A549 (cell line): Measurements from ENCODE around the gene TYW1.
"Not testable (repeated sequence)": the region's sequence is repeated elsewhere in the genome, so short reads cannot be mapped to it uniquely, and the experiment has no call there.

ENCODE experiments used
- EHMT2 ChIP-seq: fragments of 200-600 bp; sonication (generic); IDR thresholded peaks from 2 replicates; pipeline ENCODE4 v1.6.1; 2016; ENCODE audit warnings: antibody characterized with exemption, low read depth, mild to moderate bottlenecking, moderate library complexity
- HOXA7 ChIP-seq: fragments of 250-450 bp; sonication (Bioruptor Pico); IDR thresholded peaks from 2 replicates; pipeline ENCODE4 v1.5.0; 2020; ENCODE audit warnings: mild to moderate bottlenecking, moderate library complexity
- RCOR1 ChIP-seq: fragments of 150-350 bp; IDR thresholded peaks from 2 replicates; pipeline ENCODE4 v1.6.1; 2014; ENCODE audit warnings: antibody characterized with exemption, low read length, low read depth
- TF ChIP-seq, protein P1 (sequence below): fragments of >200 bp; sonication (Bioruptor Twin); formaldehyde crosslinking; IDR thresholded peaks from 3 replicates; pipeline ENCODE4 v1.5.1; 2016

DNA sequence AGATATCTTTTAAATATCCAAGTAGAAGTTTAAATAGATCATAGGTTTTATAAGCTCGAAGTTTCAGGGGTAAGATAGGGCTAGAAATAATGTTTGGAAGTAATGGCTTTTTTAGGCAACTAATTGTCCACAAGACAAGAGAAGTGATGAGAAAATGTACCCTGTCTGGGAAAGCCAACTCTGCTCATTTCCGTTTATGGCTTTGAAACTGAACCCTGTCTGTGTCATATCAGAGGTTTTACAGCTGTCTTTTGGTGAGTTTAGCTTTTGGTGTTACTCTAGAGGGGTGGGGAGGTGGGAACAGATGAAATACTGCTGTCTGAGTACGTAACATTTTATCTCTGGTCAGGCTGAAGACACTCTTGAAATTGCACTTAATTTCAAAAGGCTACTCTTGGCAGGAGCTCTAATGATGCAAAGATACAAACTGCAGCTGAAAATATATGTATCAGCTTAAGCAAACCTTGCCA is 189.1 kb downstream of the TYW1 start:
- TF ChIP-seq, protein P1, sequence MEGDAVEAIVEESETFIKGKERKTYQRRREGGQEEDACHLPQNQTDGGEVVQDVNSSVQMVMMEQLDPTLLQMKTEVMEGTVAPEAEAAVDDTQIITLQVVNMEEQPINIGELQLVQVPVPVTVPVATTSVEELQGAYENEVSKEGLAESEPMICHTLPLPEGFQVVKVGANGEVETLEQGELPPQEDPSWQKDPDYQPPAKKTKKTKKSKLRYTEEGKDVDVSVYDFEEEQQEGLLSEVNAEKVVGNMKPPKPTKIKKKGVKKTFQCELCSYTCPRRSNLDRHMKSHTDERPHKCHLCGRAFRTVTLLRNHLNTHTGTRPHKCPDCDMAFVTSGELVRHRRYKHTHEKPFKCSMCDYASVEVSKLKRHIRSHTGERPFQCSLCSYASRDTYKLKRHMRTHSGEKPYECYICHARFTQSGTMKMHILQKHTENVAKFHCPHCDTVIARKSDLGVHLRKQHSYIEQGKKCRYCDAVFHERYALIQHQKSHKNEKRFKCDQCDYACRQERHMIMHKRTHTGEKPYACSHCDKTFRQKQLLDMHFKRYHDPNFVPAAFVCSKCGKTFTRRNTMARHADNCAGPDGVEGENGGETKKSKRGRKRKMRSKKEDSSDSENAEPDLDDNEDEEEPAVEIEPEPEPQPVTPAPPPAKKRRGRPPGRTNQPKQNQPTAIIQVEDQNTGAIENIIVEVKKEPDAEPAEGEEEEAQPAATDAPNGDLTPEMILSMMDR = not testable (repeated sequence)
- TF ChIP-seq EHMT2; RCOR1; HOXA7 (CRISPR knock-in tag): not testable (repeated sequence)
